Stimulated activated memory B cell treated with anti-CD40 and anti-IgM and Interleukin-4, amounts not matched to agents 10 μg/mL and 1 μg/mL and 100 μg/mL, for 72 hours (primary cell): ENCODE data around the gene AXIN1.

Experiments
- ATAC-seq: fragments of 150-1000 bp; cut with Tn5 transposase; 2 replicates; pipeline ENCODE4 v1.10.0; 2021
- H3K27ac Mint-ChIP-seq: one replicate; pipeline ENCODE4 v1.8.0; 2022; ENCODE audit warnings: mild to moderate bottlenecking, mixed read lengths
- H3K27me3 Mint-ChIP-seq: one replicate; pipeline ENCODE4 v1.8.0; 2022; ENCODE audit warnings: mixed read lengths
- H3K36me3 Mint-ChIP-seq: one replicate; pipeline ENCODE4 v1.8.0; 2022; ENCODE audit warnings: mixed read lengths
- H3K4me1 Mint-ChIP-seq: one replicate; pipeline ENCODE4 v1.8.0; 2022; ENCODE audit warnings: mixed read lengths
- H3K4me3 Mint-ChIP-seq: one replicate; pipeline ENCODE4 v1.8.0; 2022; ENCODE audit warnings: mild to moderate bottlenecking, moderate library complexity, mixed read lengths
- H3K9me3 Mint-ChIP-seq: one replicate; pipeline ENCODE4 v1.8.0; 2022; ENCODE audit warnings: mixed read lengths

Gene AXIN1

DNA sequence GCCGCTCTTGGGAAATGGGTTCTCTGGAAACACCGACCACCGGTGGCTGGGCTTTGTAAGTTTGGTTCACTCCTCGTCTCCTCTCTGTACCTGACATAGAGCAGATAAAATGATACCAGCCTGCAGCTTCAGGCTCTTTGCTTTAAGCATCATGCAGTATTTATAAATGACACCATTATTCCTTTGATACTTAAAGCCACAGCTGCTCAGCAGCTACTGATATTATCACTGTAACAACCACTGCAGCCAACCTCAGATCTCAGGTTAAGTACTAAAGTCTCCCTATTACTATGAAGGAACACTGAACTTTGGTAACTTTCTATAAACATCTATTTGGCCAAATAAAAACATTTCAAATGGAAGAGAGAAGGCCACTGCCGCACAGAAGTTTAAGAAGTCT lies 34.9 kb downstream of the AXIN1 start:
- H3K4me3 Mint-ChIP-seq = no peak overlapping the region
- no peak for ATAC-seq
- no peak overlapping the region for H3K27ac Mint-ChIP-seq
- H3K36me3 Mint-ChIP-seq = peaks cover 21% of the 10 kb centered on the region
- no peaks in the 10 kb centered on the region for H3K27me3 Mint-ChIP-seq
- H3K4me1 Mint-ChIP-seq = peaks cover 20% of the 10 kb centered on the region
- H3K9me3 Mint-ChIP-seq = no peaks in the 10 kb centered on the region

DNA sequence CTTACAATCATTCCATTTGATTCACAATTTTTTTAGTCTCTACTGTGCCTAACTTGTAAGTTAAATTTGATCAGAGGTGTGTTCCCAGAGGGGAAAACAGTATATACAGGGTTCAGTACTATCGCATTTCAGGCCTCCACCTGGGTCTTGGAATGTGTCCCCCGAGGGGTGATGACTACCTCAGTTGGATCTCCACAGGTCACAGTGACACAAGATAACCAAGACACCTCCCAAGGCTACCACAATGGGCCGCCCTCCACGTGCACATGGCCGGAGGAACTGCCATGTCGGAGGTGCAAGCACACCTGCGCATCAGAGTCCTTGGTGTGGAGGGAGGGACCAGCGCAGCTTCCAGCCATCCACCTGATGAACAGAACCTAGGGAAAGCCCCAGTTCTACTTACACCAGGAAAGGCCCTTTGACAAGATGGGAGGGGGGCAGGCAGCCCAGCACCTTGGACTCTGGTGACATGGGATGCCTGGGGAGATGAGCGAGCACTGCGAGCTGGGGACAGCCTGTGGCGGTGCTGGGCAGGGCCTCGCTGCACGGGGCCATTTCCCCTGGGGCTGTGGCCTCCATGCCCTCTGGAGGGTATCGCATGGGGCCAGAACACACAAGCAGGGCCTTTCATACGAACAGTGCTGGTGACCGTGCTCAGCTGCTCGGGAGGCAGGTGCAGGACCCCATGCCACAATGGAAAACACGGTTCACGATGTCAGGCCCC lies 35.6 kb downstream of the AXIN1 start:
- H3K9me3 Mint-ChIP-seq = no peaks in the 10 kb centered on the region
- H3K4me1 Mint-ChIP-seq = peaks cover 16% of the 10 kb centered on the region
- ATAC-seq = no peak
- H3K4me3 Mint-ChIP-seq = no peak overlapping the region
- H3K27me3 Mint-ChIP-seq = no peaks in the 10 kb centered on the region
- no peak overlapping the region for H3K27ac Mint-ChIP-seq
- peaks cover 27% of the 10 kb centered on the region for H3K36me3 Mint-ChIP-seq

DNA sequence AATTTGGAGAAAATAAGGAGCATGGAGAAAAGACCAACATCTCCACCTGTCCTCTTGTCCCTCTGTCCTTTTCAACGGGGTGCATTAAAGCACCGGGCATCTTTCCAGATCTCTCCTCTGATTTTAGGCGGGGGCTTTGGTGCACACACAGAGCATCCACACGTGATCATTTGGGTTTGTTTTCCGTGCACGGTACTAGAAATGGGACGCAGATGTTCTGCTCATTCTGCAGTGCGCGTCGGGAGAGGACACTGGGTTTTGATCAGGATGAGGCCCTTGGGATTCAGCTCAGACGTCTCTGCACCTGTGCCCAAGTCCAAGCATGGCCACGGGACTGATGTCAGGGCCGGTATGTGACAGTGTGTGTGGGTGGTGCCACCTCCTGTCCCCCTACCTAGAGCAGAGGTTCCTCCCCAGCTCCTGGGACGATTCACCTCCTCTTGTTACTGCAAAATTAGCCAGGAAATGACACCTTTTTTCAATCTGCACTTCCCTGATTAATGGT lies 37.7 kb downstream of the AXIN1 start:
- Mint-ChIP-seq H3K27ac (no peak overlapping the region), H3K9me3 (no peaks in the 10 kb centered on the region), H3K27me3 (no peaks in the 10 kb centered on the region), H3K36me3 (peaks cover 38% of the 10 kb centered on the region), H3K4me3 (no peak overlapping the region), H3K4me1 (peaks cover 12% of the 10 kb centered on the region)
- no peak for ATAC-seq

DNA sequence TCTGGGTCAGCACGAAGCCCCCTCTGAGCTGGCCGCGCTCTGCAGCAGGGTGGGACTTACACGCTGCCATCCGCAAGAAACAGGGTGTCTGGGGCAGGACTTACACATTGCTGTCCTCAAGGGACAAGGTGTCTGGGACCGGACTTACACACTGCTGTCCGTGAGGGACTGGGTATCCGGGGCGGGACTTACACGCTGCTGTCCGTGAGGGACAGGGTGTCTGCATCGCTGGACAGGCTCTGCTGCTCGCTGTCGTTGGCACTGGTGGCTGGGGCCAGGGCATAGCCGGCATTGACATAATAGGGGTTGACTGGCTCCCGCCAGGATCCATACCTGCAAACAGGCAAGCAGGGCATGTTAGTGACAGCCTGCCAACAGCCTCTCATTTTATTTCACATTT lies 38.2 kb downstream of the AXIN1 start:
- Mint-ChIP-seq H3K4me1 (peaks cover 13% of the 10 kb centered on the region), H3K4me3 (no peak overlapping the region), H3K27ac (no peak overlapping the region), H3K9me3 (no peaks in the 10 kb centered on the region), H3K27me3 (no peaks in the 10 kb centered on the region), H3K36me3 (peaks cover 40% of the 10 kb centered on the region)
- ATAC-seq = no peak

DNA sequence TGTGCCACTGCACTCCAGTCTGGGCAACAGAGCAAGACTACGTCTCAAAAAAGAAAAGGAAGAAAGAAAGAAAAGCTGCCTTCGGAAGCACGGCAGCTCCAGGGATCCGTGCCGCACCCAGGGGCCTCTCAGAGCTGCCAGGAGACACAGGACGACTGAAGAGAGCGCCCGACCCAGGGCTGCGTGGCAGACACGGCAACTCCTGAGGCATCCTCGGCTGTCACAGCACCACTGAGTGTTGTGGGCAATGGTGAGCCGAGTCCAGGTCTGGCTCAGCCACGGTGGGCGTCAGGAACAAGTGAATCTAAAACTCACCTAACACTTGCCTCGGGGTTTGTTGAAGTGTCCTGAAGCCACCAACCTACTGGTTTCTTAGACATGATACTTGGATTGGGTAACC lies 40.8 kb downstream of the AXIN1 start:
- Mint-ChIP-seq H3K9me3 (no peaks in the 10 kb centered on the region), H3K4me3 (no peak overlapping the region), H3K4me1 (peaks cover 27% of the 10 kb centered on the region), H3K27ac (peak overlapping the region; percentile 30), H3K36me3 (peaks cover 61% of the 10 kb centered on the region), H3K27me3 (no peaks in the 10 kb centered on the region)
- no peak for ATAC-seq

DNA sequence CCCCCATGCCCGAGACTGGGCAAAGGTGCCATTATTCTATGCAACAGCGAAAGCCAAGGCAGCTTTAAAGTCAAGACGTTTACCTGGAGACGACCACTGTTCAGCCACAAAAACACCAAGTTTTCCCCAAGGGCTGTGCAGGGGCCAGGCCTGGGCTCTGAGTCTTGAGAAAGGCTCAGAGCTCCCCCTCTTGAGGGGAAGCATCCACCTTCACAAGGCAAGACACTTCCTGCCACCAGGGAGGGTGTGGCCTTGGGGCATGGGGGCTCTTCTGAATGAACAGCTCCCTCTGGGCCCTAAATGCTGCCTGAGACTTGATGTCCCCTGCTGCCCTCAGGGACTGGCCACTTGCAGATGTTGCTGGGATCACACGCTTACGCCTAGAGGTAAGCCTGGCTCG lies 43.0 kb downstream of the AXIN1 start:
- H3K4me1 Mint-ChIP-seq = peaks cover 24% of the 10 kb centered on the region
- H3K27ac Mint-ChIP-seq = peak overlapping the region; percentile 6
- no peaks in the 10 kb centered on the region for H3K9me3 Mint-ChIP-seq
- no peak for ATAC-seq
- no peak overlapping the region for H3K4me3 Mint-ChIP-seq
- no peaks in the 10 kb centered on the region for H3K27me3 Mint-ChIP-seq
- H3K36me3 Mint-ChIP-seq = peaks cover 65% of the 10 kb centered on the region

DNA sequence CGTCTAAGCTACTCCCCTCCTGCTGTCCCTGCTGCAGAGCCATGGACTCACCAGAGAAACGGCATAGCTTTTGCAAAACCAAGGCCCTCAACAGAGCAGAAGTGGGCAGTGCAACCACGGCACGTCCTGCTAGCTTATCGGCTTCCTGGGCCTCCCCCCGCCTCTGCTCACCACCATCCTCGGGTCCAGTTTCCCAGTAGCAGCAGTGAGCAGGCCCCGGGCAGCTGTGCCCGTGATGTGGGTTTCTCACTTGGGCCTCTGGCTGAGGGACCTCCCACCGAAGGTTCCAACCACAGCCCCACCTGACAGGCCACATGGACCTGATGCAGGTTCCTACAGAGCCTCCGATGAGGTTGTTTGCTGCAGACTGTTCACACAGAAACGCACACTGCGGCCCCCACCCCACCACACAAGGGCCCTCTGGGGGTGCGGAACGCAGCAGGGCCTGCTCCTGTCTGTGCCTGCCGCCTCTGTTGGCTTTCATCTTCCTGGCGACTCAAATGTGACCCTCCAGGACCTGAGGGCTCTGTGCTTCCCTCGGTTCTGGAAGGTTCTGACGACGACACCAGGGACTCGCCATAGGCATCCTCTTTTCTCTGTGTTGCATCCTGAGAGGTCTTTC lies 44.7 kb downstream of the AXIN1 start:
- H3K4me3 Mint-ChIP-seq = no peak overlapping the region
- peak; percentile 62 for ATAC-seq
- H3K27ac Mint-ChIP-seq = no peak overlapping the region
- H3K4me1 Mint-ChIP-seq = peaks cover 24% of the 10 kb centered on the region
- H3K36me3 Mint-ChIP-seq = peaks cover 79% of the 10 kb centered on the region
- no peaks in the 10 kb centered on the region for H3K9me3 Mint-ChIP-seq
- H3K27me3 Mint-ChIP-seq = no peaks in the 10 kb centered on the region

DNA sequence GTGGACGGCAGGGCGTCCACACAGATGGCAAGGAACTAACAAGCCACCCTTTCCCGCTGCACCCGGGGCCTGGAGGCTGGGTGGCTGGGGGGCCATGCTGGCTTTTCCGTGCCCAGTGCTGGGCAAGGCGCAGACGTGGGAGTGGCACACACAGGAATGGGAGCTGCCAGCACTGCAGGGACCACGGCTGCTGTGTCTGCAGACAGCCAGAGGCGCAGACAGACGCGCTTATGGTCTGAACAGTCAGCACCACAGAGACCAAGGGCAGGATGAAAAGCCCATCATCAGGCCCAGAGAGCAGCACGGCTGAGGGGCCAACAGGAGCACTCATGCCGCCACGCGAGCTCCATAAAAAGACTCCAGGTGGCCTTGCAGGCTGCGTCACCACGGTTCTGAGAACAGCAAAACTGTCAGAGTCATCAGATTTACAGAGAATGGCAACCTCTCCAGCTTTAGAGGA lies 45.6 kb downstream of the AXIN1 start:
- Mint-ChIP-seq H3K9me3 (no peaks in the 10 kb centered on the region), H3K4me1 (peaks cover 24% of the 10 kb centered on the region), H3K27me3 (no peaks in the 10 kb centered on the region), H3K27ac (no peak overlapping the region), H3K4me3 (no peak overlapping the region), H3K36me3 (peaks cover 72% of the 10 kb centered on the region)
- no peak for ATAC-seq

DNA sequence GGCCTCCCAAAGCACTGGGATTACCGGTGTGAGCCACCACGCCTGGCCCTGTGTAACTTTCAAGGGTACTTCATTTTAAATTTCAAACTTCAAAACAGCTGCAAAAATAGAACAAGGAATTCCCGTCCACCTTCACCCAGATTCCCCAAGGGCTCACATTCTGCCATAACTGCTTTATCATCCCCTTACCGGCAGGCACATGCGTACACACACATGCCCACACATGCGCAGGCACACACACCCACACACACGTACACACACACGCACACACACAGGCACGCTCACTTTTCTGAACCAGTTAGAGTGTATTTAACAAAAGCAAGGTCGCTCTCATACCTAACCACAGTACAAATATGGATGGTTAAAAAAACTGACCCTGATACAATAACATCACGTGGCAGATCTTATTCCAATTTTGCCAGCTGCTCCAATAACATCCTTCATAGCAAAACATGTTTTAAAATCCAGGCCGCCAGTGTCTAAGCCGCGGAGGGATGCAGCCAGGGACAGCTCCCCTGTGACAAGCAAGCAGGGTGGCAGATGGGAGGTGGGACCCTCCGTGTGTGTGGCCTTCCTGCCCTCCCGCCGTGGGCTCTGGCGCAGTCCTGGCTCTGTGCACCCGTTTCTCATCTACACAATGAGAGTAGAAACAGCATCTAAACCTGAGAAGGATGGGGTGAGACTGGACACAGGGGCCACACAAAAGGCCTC lies 46.5 kb downstream of the AXIN1 start:
- Mint-ChIP-seq H3K27ac (no peak overlapping the region), H3K36me3 (peaks cover 63% of the 10 kb centered on the region), H3K27me3 (no peaks in the 10 kb centered on the region), H3K4me3 (no peak overlapping the region), H3K9me3 (no peaks in the 10 kb centered on the region), H3K4me1 (peaks cover 24% of the 10 kb centered on the region)
- no peak for ATAC-seq

DNA sequence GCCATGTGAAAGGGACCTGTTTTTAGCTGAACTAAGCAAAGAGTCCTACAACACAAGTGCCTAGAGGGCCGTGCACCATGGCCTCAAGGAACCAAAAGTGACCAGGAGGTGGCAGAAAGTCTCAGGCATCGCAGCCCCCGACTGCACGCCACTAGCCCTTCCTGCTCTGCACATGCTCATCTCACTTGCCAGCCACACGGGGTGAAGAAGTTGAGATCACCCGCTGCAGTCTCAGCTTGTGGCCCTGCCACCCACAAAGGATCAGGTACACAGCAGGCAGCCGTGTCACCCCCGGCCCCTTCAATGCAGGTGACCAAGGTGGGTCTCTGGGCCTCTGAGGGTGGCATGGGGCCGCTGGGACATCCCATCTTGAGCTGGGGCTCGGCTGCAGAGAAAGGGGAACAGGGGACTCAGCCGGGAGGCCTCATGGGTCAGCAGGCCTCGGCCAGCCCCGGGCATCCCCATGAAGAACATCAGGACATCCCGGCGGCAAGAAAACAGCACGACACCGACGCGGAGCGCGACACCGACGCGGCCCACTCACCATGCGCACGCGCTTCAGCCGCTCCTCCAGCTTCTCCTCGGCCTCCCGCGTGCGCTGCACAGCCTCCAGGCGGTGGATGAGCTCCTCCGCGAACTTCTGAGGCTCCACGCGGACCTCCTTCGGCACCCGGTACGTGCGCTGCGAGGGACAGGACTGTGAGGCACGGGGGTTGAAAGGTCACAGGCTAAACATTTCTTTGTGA lies 48.6 kb downstream of the AXIN1 start:
- Mint-ChIP-seq H3K4me1 (peaks cover 16% of the 10 kb centered on the region), H3K27ac (no peak overlapping the region), H3K4me3 (no peak overlapping the region), H3K9me3 (no peaks in the 10 kb centered on the region), H3K36me3 (peaks cover 47% of the 10 kb centered on the region), H3K27me3 (no peaks in the 10 kb centered on the region)
- ATAC-seq = no peak

DNA sequence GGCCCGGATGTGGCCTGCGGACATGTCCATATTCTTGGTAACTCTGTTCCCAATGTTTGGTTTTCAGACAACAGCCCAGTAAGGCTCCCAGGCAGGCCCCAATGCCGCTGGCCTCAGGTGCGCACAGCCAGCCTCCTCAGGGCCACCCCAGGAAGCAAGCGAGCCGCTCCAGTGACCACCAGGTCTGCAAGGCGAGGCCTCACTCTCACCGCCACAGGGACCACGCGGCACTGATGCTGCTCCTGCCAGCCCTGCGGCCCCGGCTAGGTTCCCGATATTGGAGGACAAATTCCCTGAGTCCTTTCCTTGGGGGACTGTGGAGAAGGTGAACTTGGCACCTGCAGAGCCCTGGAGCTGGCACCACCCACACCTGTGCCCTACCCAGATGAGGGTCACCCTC lies 50.6 kb downstream of the AXIN1 start:
- Mint-ChIP-seq H3K36me3 (peaks cover 44% of the 10 kb centered on the region), H3K27ac (no peak overlapping the region), H3K4me3 (no peak overlapping the region), H3K9me3 (no peaks in the 10 kb centered on the region), H3K4me1 (peaks cover 7% of the 10 kb centered on the region), H3K27me3 (no peaks in the 10 kb centered on the region)
- ATAC-seq = no peak

DNA sequence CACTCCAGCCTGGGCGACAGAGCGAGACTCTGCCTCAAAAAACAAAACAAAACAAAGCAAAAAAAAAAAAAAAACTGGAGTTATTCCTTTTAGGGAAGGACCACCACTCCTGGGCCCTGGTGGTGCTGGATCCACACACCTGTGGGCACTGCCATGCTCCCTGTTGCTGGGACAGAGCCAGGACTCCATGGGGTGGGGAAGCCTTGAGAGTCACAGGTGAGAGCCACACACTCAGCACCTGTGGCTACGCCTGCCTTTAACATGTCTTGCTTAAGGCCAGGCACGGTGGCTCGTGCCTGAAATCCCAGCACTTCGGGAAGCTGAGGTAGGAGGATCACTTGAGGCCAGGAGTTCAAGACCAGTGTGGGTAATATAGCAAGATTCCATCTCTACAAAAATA lies 51.3 kb downstream of the AXIN1 start:
- Mint-ChIP-seq H3K4me1 (no peaks in the 10 kb centered on the region), H3K27ac (no peak overlapping the region), H3K9me3 (no peaks in the 10 kb centered on the region), H3K36me3 (peaks cover 41% of the 10 kb centered on the region), H3K4me3 (no peak overlapping the region), H3K27me3 (no peaks in the 10 kb centered on the region)
- ATAC-seq = no peak

DNA sequence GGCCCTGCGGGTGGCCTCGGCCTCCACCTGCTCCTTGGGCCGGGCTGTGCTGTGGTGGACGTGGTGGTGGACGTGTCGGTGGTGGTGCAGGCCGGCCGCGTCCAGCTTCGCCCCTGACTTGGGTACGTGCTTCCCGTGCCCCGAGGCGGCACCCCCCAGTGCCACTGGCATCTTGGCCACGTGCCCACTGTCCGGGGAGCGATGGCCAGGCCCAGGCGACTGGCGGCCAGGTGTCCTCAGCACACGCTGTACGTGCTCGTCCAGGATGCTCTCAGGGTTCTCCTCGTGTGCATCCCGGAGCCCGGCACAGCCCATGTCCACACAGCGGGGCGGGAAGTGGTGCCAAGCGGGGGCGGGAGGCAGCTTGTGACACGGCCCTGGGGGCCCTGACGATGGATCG lies 54.7 kb downstream of the AXIN1 start:
- Mint-ChIP-seq H3K9me3 (no peaks in the 10 kb centered on the region), H3K27me3 (no peaks in the 10 kb centered on the region), H3K36me3 (peaks cover 32% of the 10 kb centered on the region), H3K4me1 (no peaks in the 10 kb centered on the region), H3K4me3 (no peak overlapping the region), H3K27ac (no peak overlapping the region)
- no peak for ATAC-seq

DNA sequence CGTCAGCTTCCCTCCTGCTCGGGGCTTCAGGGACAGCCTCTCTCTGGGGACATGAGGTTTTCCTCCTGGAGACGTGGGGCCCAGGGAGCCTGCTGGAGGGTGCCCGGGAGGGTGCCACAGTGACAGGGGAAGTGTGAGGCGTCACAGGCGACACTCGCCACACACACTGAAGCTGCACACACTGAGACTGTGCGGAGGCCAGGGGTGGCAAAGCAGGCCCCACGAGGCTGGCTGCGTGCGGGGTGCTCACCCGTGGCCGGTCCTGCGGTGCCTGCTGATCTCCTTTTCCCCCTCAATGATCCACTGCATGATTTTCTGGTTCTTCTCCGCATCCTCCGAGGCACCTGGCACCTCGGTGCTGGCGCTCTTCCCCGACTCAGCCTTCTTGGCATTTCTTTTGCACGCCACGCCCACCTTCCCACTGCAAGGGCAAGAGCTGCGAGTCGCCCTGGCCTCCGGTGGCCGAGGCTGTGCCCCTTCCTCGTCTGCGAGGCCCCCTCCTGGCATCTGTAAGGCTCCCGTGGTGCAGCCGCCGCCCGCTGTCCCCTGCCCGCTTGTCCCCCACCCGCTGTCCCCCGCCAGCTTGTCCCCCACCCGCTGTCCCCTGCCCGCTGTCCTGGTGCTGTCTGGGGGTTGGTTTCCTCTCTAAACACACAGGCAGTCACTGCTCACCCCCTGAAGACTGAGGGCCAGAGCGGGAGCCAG lies 55.6 kb downstream of the AXIN1 start:
- Mint-ChIP-seq H3K4me1 (no peaks in the 10 kb centered on the region), H3K27me3 (no peaks in the 10 kb centered on the region), H3K27ac (no peak overlapping the region), H3K4me3 (no peak overlapping the region), H3K36me3 (peaks cover 38% of the 10 kb centered on the region), H3K9me3 (no peaks in the 10 kb centered on the region)
- no peak for ATAC-seq

DNA sequence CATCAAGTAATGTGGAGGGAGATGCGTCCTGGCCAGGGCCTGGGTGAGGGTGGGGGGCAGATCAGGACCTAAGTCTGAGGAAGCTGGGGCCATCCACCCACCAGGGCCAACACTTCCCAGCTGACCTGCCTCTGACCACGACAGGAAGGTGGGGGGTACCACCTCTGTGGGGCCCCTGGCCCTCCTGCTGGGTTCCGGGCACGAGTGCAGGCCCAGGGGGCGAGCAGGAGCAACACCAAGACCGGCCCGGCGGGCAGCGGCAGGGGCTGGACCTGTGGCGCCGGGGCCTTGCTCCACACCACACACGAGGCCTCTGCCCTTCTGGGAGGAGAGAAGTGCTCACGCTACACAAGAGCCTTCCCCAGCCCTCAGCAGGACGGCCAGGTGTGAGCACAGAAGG lies 56.2 kb downstream of the AXIN1 start:
- H3K4me1 Mint-ChIP-seq = no peaks in the 10 kb centered on the region
- no peak overlapping the region for H3K4me3 Mint-ChIP-seq
- no peak overlapping the region for H3K27ac Mint-ChIP-seq
- H3K27me3 Mint-ChIP-seq = no peaks in the 10 kb centered on the region
- H3K36me3 Mint-ChIP-seq = peaks cover 45% of the 10 kb centered on the region
- H3K9me3 Mint-ChIP-seq = no peaks in the 10 kb centered on the region
- ATAC-seq = no peak
